SK-N-SH (cell line): ENCODE measurements around the gene UGT2A1.

ENCODE experiments used
- CTCF ChIP-seq: fragments of 200-600 bp; sonication (generic); IDR thresholded peaks from 2 replicates; pipeline ENCODE4 v1.6.1; 2017; ENCODE audit warnings: antibody characterized with exemption, mild to moderate bottlenecking, moderate library complexity
- POLR2AphosphoS5 ChIP-seq: IDR thresholded peaks from 2 replicates; pipeline ENCODE4 v1.6.1; 2012; ENCODE audit warnings: low read depth, low read length

DNA sequence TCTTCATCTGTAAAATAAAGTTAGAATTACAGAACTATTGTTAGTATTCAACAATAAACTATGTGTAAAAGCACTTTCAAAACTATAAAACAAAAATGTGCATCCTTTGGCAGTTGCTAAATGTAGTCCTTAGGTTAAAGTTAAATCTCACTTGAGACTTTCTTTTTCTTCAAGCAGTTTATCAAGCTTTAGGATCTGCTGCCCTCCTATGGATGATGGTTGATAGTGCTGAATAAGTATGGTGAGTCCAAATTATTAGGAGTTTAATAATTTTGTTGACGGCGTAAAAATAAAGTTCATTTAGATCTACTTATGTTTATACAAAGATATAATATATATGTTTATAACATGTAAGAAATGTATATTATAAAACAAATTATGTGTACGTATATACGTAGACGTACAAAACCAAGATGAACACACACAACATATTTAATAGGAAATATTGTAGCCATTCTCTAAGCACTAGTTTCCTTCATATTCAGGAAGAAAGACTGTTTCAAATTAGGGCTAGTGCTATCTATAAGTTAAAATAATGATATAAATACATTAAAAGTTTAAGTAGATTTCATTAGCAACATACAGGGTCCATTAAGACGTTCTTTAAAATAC, 35.9 kb downstream of the UGT2A1 start:
- TF ChIP-seq POLR2AphosphoS5, result no peak
- peak; percentile 73 for TF ChIP-seq CTCF
